Mucosa of descending colon (tissue), 3 donors: Measurements from ENCODE around the gene SERTAD3. TPM values are rescaled to one million over a fixed set of nuclear protein-coding genes. Genes with fewer than 3 reads are reported as not detected.
"Not testable (repeated sequence)": the region's sequence is repeated elsewhere in the genome, so short reads cannot be mapped to it uniquely, and the experiment has no call there.

ENCODE experiments used
- ATAC-seq: fragments of 200-7000 bp; cut with Tn5 transposase; one replicate; pipeline ENCODE4 v1.9.1; 2020; ENCODE audit warnings: mild to moderate bottlenecking, moderate library complexity
- DNase-seq, 3 donors: peaks; one replicate each; pipeline ENCODE4 v3.0.0-alpha.2; 2020
- H3K36me3 ChIP-seq: fragments of 200-600 bp; one replicate; pipeline ENCODE4 v1.8.0; 2021; ENCODE audit warnings: low read depth, mild to moderate bottlenecking
- H3K4me1 ChIP-seq: fragments of 200-600 bp; one replicate; pipeline ENCODE4 v1.8.0; 2021; ENCODE audit warnings: low read depth, mild to moderate bottlenecking
- H3K4me3 ChIP-seq: fragments of 200-600 bp; one replicate; pipeline ENCODE4 v1.8.0; 2021; ENCODE audit warnings: mild to moderate bottlenecking
- H3K9me3 ChIP-seq: fragments of 200-600 bp; one replicate; pipeline ENCODE4 v1.8.0; 2021; ENCODE audit warnings: mild to moderate bottlenecking
- intact Hi-C, 2 donors: fragments of 100-400 bp; cut with DNase I in 1 of 2; cut with micrococcal nuclease in 1 of 2; formaldehyde crosslinking; loops; one replicate each; pipeline versions ENCODE4 v1.11.0 to v1.11.1; 2022; cut with DNase I, micrococcal nuclease
- total RNA-seq, 3 donors: library from RNA; stranded (reverse); fragmentation: NEBNext Ultra II Directional in 2 of 3; extraction: Animal tissue kit (Norgen Biotek cat#: 25700) in 2 of 3; gene quantifications; one replicate each; pipeline versions ENCODE4 v1.2.1 to v1.2.4, GENCODE V29; 2021 to 2023
- TF ChIP-seq, protein P1 (sequence below): fragments of 200-600 bp; IDR thresholded peaks from one replicate; pipeline ENCODE4 v1.8.0; 2022; ENCODE audit warnings: antibody characterized with exemption, mild to moderate bottlenecking
- donor health status: DM: no; HTN: no; CAD: no; lungs with moderate emphysema.
- donor health status: DM: no; HTN: no; CAD: no.
- donor health status: DM: no; HTN: yes; CAD: no.

The SERTAD3 gene
- total RNA-seq, 3 donors from 2014 or later, result 39.3 to 55.4 (median 46.2) TPM

DNA sequence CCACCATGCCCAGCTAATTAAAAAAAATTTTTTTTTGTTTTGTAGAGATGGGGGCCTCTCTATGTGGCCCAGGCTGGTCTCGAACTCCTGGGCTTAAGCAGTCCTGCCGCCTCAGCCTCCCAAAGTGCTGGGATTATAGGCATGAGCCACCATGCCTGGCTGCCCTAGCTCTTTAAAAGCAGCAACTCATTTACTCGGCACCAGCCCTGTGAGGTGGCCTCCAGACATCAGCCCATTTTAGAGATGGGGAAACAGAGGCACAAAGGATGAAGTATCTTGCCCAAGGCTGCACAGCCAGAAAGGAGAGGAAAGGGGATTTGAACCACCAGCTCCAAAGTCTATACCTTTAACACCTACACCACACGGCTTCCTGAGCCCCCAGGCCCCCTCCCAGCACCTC lies 31.3 kb downstream of the SERTAD3 start:
- ATAC-seq (no peak), DNase-seq (no peak)
- Histone ChIP-seq H3K36me3 (no peaks in the 10 kb centered on the region), H3K9me3 (no peaks in the 10 kb centered on the region), H3K4me1 (peaks cover 3% of the 10 kb centered on the region), H3K4me3 (no peak overlapping the region)
- TF ChIP-seq, protein P1, sequence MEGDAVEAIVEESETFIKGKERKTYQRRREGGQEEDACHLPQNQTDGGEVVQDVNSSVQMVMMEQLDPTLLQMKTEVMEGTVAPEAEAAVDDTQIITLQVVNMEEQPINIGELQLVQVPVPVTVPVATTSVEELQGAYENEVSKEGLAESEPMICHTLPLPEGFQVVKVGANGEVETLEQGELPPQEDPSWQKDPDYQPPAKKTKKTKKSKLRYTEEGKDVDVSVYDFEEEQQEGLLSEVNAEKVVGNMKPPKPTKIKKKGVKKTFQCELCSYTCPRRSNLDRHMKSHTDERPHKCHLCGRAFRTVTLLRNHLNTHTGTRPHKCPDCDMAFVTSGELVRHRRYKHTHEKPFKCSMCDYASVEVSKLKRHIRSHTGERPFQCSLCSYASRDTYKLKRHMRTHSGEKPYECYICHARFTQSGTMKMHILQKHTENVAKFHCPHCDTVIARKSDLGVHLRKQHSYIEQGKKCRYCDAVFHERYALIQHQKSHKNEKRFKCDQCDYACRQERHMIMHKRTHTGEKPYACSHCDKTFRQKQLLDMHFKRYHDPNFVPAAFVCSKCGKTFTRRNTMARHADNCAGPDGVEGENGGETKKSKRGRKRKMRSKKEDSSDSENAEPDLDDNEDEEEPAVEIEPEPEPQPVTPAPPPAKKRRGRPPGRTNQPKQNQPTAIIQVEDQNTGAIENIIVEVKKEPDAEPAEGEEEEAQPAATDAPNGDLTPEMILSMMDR, result no peak
- intact Hi-C loops, result no loop called here

DNA sequence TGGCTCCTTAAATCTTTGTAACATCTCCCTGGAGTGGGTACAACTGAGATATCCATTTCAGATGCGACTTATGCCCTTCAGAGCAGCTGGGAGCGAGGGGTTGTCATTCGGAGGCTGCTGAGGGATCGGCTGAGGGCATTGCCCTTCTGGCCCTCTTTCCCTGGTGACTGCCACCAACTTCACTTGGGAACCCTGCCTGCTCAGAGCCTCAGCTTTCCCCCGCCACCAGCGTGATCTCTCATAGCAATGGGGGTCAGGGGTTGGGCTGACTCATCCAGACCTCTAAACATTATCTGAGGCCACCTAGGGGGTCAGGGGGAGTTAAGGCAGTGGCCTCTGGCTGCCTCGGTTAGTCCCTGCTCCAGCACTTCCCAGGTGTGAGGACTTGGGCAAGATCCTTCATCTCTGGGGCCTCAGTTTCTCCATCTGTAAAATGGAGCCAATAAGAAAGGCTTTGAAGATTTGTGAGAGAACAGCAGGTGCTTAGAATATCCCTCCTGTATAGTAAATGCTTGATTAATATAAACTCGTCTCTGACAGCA lies 32.1 kb downstream of the SERTAD3 start:
- TF ChIP-seq, protein P1, result no peak

DNA sequence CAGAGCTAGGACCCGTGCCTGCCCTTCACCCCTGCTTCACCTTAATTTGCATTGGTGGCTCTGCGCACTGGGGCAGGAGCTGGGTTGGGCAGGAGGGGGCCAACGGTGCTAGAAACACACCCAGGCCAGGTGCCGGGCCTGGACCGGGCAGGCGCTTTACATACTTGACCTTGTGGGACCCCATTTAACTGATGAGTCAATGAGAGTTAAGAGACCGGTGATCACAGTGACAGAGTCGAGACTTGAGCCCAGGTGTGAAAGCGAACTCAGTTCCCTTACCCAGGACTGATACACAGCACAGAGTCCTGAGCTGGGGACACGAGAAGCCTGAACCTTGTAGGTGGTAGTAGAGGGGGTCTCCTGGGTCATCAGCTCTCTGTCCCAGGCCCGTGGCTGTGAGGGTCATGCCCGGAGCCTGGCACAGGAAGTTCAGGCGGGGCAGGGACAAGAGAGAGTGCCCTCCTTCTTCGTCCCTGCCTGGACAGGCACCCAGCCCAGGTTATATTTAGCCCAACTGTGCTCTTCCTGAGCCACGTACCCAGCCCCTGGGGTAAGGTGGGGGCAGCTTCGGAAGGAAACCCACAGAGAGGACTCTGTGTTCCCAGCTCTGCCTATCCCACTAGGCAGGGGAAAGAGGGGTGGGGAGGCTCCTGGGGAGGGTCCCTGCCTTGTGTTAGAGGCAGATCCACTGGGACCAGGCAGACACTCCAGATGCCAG lies 32.9 kb downstream of the SERTAD3 start:
- intact Hi-C loops, result no loop called here
- ATAC-seq, result peak; percentile 29

More for the DNA sequence above, 32.1 kb downstream of the SERTAD3 start:
- no peak for ATAC-seq
- H3K4me3 ChIP-seq, result no peak overlapping the region
- H3K9me3 ChIP-seq, result no peaks in the 10 kb centered on the region
- H3K36me3 ChIP-seq, result no peaks in the 10 kb centered on the region
- H3K4me1 ChIP-seq, result peaks cover 5% of the 10 kb centered on the region
- no peak for DNase-seq
- intact Hi-C loops, result no loop called here

DNA sequence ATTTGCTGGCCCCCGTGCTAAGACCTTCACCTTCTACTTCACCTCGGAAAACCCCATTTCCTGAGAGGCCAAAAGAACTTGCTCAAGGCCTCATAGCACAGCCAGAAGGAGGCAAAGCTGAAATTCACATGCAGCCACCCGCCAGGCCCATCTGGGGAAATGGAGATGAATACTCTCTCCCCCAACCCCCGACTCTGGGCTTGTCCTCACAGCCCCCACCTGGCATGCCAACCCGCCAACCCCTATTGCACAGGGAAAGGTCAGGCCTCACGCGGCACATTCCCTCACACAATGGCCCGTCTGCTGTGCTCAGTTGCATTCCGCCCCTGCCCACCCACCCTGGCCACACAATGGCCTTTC lies 34.1 kb downstream of the SERTAD3 start:
- TF ChIP-seq, protein P1, result no peak
- Histone ChIP-seq H3K4me3 (no peak overlapping the region), H3K9me3 (no peaks in the 10 kb centered on the region), H3K4me1 (peaks cover 5% of the 10 kb centered on the region), H3K36me3 (no peaks in the 10 kb centered on the region)
- intact Hi-C loops, result no loop called here
- no peak for ATAC-seq
- no peak for DNase-seq

More for the DNA sequence above, 32.9 kb downstream of the SERTAD3 start:
- Histone ChIP-seq H3K9me3 (no peaks in the 10 kb centered on the region), H3K36me3 (no peaks in the 10 kb centered on the region), H3K4me3 (no peak overlapping the region), H3K4me1 (peaks cover 5% of the 10 kb centered on the region)
- TF ChIP-seq, protein P1, result no peak
- no peak for DNase-seq

DNA sequence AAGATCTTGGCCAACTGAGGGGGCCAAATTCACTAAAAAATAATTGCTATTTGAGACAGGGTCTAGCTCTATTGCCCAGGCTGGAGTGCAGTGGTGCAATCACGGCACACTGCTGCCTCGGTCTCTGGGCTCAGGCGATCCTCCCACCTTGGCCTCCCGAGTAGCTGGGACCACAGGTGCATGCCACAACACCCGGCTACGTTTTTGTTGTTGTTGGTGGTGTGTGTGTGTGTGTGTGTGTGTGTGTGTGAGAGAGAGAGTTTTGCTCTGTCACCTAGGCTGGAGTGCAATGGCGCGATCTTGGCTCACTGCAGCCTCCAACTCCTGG lies 35.6 kb downstream of the SERTAD3 start:
- H3K4me3 ChIP-seq, intact Hi-C loops, ATAC-seq, H3K36me3 ChIP-seq, DNase-seq, H3K9me3 ChIP-seq, H3K4me1 ChIP-seq: not testable (repeated sequence)

DNA sequence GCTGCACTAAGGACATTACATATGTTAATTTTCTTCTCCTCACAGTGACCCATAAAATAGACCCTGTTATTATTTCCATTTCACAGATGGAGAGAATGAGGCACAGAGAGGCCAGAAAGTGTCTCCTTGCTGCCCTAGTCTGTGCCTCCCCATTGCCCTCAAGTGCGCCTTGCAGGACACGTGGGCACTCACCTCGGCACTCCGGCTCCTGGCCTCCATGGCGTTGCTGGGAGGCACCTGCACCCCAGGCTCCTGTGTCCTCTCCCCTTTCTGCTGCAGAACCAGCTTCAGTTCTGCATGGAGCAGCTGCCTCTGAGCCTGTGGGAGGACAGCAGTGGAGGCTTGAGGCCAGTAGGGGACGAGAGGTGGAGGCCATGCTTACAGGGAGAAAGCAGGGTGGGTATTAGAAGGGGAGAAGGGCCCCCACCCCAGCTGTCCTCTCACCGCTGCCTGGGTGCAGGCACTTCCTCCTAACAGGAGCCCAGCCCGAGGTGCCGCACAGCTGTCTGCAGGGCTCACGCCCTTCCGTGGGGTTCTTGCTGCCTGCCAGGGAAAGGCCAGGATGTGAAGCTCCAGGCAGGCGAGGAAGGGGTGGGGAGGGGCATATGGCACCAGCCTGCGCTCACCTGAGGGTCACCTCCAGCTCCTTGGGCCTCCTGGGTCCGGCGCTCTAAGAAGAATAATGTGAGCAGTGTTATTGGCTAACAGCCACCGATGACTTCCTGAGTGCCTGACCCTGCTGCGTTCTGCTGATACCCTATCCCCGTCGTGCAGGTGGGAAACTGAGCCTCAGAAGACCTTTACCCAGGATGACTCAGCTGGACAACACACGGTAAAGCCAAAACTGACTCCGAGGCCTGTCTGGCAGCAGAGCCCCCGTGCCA lies 36.2 kb downstream of the SERTAD3 start:
- Histone ChIP-seq H3K36me3 (no peaks in the 10 kb centered on the region), H3K9me3 (no peaks in the 10 kb centered on the region), H3K4me1 (peaks cover 5% of the 10 kb centered on the region), H3K4me3 (no peak overlapping the region)
- TF ChIP-seq, protein P1, result no peak
- DNase-seq (peak in 2 of 3 donors; percentile 30 to 49), ATAC-seq (peak; percentile 15)
- intact Hi-C loops, result no loop called here
